ENCODE data around the gene MKS1. TPM values are rescaled to one million over a fixed set of nuclear protein-coding genes. Genes with fewer than 3 reads are reported as not detected.
A peak's percentile ranks its signal among the peaks of the same experiment; 100 is the strongest.

The MKS1 gene
- total and polyA plus RNA-seq, 5 donors from 2014 or later = 6.2 to 13.4 (median 10.9) TPM

DNA sequence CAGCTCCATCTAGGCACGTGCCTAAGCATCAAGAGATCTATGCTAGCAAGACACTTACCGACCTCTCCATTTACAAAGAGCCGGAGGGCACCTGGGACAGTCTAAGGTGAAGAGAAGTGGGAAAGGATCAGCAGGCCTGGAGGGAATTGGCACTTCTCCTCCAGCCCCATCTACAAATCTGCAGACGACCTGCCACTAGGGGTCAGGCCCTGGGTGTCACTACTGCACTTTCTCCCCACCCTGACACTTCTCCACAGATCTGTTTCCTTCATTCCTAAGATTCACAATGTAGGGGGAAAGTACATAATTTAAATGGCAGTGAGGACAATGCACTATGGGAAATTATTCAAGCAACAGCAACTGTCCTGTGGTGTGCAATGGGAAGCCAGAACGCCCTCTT, 8.1 kb downstream of the MKS1 start:
- H3K27ac Mint-ChIP-seq = no peak overlapping the region
- Histone ChIP-seq H3K27me3 (ENCODE audit: control insufficient read depth, insufficient read depth, low read length) (no peaks in the 10 kb centered on the region), H3K27ac (ENCODE audit: insufficient read depth, low read length, poor library complexity, severe bottlenecking) (no peak overlapping the region), H3K36me3 (ENCODE audit: control insufficient read depth, insufficient read depth, low read length) (peaks cover 52% of the 10 kb centered on the region), H3K9me3 (ENCODE audit: control insufficient read depth in 2 of 2, low read length in 2 of 2) (no peaks in the 10 kb centered on the region), H3K4me3 (ENCODE audit: low read depth, low read length) (no peak overlapping the region), H3K4me1 (ENCODE audit: control insufficient read depth, insufficient read depth, low read length, poor library complexity, severe bottlenecking) (no peaks in the 10 kb centered on the region)
- DNase-seq = peak in 1 of 3 donors; percentile 8
- no peaks in the 10 kb centered on the region for H3K4me1 Mint-ChIP-seq
- ATAC-seq (ENCODE audit: low read depth in 2 of 2) = no peak
- no peaks in the 10 kb centered on the region for H3K9me3 Mint-ChIP-seq
- H3K4me3 Mint-ChIP-seq = no peak overlapping the region
- peaks cover 48% of the 10 kb centered on the region for H3K36me3 Mint-ChIP-seq
- no peaks in the 10 kb centered on the region for H3K27me3 Mint-ChIP-seq

DNA sequence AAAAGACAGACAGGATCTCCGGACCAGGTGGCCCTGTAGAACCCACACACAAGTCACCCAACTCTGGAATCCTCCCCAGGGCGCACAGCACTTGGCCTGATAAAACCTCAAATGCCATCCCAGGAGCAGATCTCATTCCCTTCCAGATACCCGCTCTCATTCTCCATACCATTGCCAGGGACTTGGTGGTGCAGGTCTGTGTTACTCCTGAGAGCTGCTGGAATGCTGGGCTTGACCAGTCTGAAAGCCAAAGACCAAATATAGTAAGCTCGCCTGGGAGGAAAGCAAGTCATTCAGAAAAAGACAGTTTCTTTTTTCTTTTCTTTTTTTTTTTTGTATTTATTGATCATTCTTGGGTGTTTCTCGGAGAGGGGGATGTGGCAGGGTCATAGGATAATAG, 10.7 kb downstream of the MKS1 start:
- Mint-ChIP-seq H3K27me3 (no peaks in the 10 kb centered on the region), H3K9me3 (no peaks in the 10 kb centered on the region), H3K4me1 (no peaks in the 10 kb centered on the region), H3K36me3 (peaks cover 42% of the 10 kb centered on the region), H3K27ac (no peak overlapping the region), H3K4me3 (no peak overlapping the region)
- no peak for ATAC-seq (ENCODE audit: low read depth in 2 of 2)
- H3K9me3 ChIP-seq (ENCODE audit: control insufficient read depth in 2 of 2, low read length in 2 of 2) = no peaks in the 10 kb centered on the region
- DNase-seq = no peak
- no peaks in the 10 kb centered on the region for H3K27me3 ChIP-seq (ENCODE audit: control insufficient read depth, insufficient read depth, low read length)
- H3K4me1 ChIP-seq (ENCODE audit: control insufficient read depth, insufficient read depth, low read length, poor library complexity, severe bottlenecking) = no peaks in the 10 kb centered on the region
- no peak overlapping the region for H3K27ac ChIP-seq (ENCODE audit: insufficient read depth, low read length, poor library complexity, severe bottlenecking)
- H3K36me3 ChIP-seq (ENCODE audit: control insufficient read depth, insufficient read depth, low read length) = peaks cover 33% of the 10 kb centered on the region
- H3K4me3 ChIP-seq (ENCODE audit: low read depth, low read length) = no peak overlapping the region

- Histone ChIP-seq H3K36me3 (ENCODE audit: control insufficient read depth, insufficient read depth, low read length) (peaks cover 26% of the 10 kb centered on the region), H3K4me1 (ENCODE audit: control insufficient read depth, insufficient read depth, low read length, poor library complexity, severe bottlenecking) (no peaks in the 10 kb centered on the region), H3K9me3 (ENCODE audit: control insufficient read depth in 2 of 2, low read length in 2 of 2) (no peaks in the 10 kb centered on the region), H3K4me3 (ENCODE audit: low read depth, low read length) (no peak overlapping the region), H3K27me3 (ENCODE audit: control insufficient read depth, insufficient read depth, low read length) (no peaks in the 10 kb centered on the region), H3K27ac (ENCODE audit: insufficient read depth, low read length, poor library complexity, severe bottlenecking) (no peak overlapping the region)
- peaks cover 37% of the 10 kb centered on the region for H3K36me3 Mint-ChIP-seq
- H3K4me1 Mint-ChIP-seq = no peaks in the 10 kb centered on the region
- H3K4me3 Mint-ChIP-seq = no peak overlapping the region
- ATAC-seq (ENCODE audit: low read depth in 2 of 2) (no peak), DNase-seq (no peak)
- H3K27ac Mint-ChIP-seq = no peak overlapping the region
- H3K27me3 Mint-ChIP-seq = no peaks in the 10 kb centered on the region
- no peaks in the 10 kb centered on the region for H3K9me3 Mint-ChIP-seq
These were observed 11.6 kb downstream of the MKS1 start for GRCh38 chr17:58207451-58207850.

DNA sequence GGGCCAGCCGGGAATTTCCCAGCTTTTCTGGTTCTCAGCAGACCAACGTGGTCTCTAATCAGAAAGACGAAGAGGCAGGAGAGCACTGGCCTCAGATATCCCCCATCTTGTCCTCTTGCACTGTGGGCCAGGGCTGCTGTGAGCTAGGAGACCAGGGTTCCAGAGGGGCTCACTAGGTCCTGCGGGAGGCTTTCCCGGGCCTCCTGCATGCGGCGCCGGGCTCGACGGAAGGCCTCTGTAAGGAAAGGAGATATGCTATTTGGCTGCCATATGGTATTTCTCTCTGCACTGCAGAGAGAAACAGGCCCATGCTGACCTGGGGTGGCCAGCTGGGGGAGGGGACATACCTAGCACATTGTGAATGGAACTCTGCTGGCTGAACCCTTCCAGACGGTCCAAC, 13.1 kb downstream of the MKS1 start:
- ATAC-seq (ENCODE audit: low read depth in 2 of 2) (no peak), DNase-seq (no peak)
- Mint-ChIP-seq H3K4me1 (no peaks in the 10 kb centered on the region), H3K4me3 (no peak overlapping the region), H3K36me3 (peaks cover 28% of the 10 kb centered on the region), H3K9me3 (no peaks in the 10 kb centered on the region), H3K27ac (no peak overlapping the region), H3K27me3 (no peaks in the 10 kb centered on the region)
- H3K36me3 ChIP-seq (ENCODE audit: control insufficient read depth, insufficient read depth, low read length) = peaks cover 15% of the 10 kb centered on the region
- H3K4me3 ChIP-seq (ENCODE audit: low read depth, low read length) = no peak overlapping the region
- H3K27ac ChIP-seq (ENCODE audit: insufficient read depth, low read length, poor library complexity, severe bottlenecking) = no peak overlapping the region
- no peaks in the 10 kb centered on the region for H3K9me3 ChIP-seq (ENCODE audit: control insufficient read depth in 2 of 2, low read length in 2 of 2)
- H3K4me1 ChIP-seq (ENCODE audit: control insufficient read depth, insufficient read depth, low read length, poor library complexity, severe bottlenecking) = no peaks in the 10 kb centered on the region
- H3K27me3 ChIP-seq (ENCODE audit: control insufficient read depth, insufficient read depth, low read length) = no peaks in the 10 kb centered on the region

DNA sequence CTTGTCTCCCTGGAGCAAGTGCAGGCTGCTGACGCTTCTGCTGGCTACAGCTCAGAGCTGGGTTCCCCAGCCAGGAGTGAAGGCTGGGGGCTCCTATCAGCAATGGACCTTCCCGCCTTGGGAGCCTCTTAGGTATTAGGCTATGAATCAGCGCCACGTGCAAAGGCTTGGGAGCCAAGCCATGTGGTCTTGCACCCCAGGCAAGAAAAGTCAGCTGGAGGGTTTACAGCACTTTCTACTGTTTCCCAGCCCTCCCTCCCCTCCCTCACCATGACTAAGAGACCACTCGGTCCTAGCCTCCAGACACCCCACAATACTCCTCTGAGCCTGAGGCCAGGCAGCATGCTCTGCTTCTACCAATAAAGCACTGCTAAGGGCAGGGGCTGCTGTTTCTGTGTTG, 14.3 kb downstream of the MKS1 start:
- no peak for ATAC-seq (ENCODE audit: low read depth in 2 of 2)

GRCh38 chr17:58202859-58203258, 16.2 kb downstream of the MKS1 start:
- Mint-ChIP-seq H3K4me3 (peak overlapping the region in 1 of 4 donors; percentile 34), H3K36me3 (peaks cover 7% of the 10 kb centered on the region), H3K4me1 (no peaks in the 10 kb centered on the region), H3K27ac (no peak overlapping the region), H3K9me3 (no peaks in the 10 kb centered on the region), H3K27me3 (no peaks in the 10 kb centered on the region)
- ATAC-seq (ENCODE audit: low read depth in 2 of 2) (no peak), DNase-seq (no peak)
- Histone ChIP-seq H3K27ac (ENCODE audit: insufficient read depth, low read length, poor library complexity, severe bottlenecking) (no peak overlapping the region), H3K27me3 (ENCODE audit: control insufficient read depth, insufficient read depth, low read length) (no peaks in the 10 kb centered on the region), H3K9me3 (ENCODE audit: control insufficient read depth in 2 of 2, low read length in 2 of 2) (no peaks in the 10 kb centered on the region), H3K4me3 (ENCODE audit: low read depth, low read length) (no peak overlapping the region), H3K36me3 (ENCODE audit: control insufficient read depth, insufficient read depth, low read length) (peaks cover 3% of the 10 kb centered on the region), H3K4me1 (ENCODE audit: control insufficient read depth, insufficient read depth, low read length, poor library complexity, severe bottlenecking) (no peaks in the 10 kb centered on the region)

More for the DNA sequence above, 14.3 kb downstream of the MKS1 start:
- H3K9me3 ChIP-seq (ENCODE audit: control insufficient read depth in 2 of 2, low read length in 2 of 2) = no peaks in the 10 kb centered on the region
- no peak overlapping the region for H3K4me3 Mint-ChIP-seq
- H3K36me3 ChIP-seq (ENCODE audit: control insufficient read depth, insufficient read depth, low read length) = peaks cover 9% of the 10 kb centered on the region
- no peak overlapping the region for H3K27ac Mint-ChIP-seq
- H3K27me3 ChIP-seq (ENCODE audit: control insufficient read depth, insufficient read depth, low read length) = no peaks in the 10 kb centered on the region
- no peaks in the 10 kb centered on the region for H3K4me1 ChIP-seq (ENCODE audit: control insufficient read depth, insufficient read depth, low read length, poor library complexity, severe bottlenecking)
- no peaks in the 10 kb centered on the region for H3K27me3 Mint-ChIP-seq
- H3K27ac ChIP-seq (ENCODE audit: insufficient read depth, low read length, poor library complexity, severe bottlenecking) = no peak overlapping the region
- peaks cover 19% of the 10 kb centered on the region for H3K36me3 Mint-ChIP-seq
- H3K9me3 Mint-ChIP-seq = no peaks in the 10 kb centered on the region
- no peaks in the 10 kb centered on the region for H3K4me1 Mint-ChIP-seq
- no peak for DNase-seq
- H3K4me3 ChIP-seq (ENCODE audit: low read depth, low read length) = no peak overlapping the region

- H3K4me3 Mint-ChIP-seq = no peak overlapping the region
- H3K36me3 Mint-ChIP-seq = peaks cover 2% of the 10 kb centered on the region
- H3K9me3 ChIP-seq (ENCODE audit: control insufficient read depth in 2 of 2, low read length in 2 of 2) = no peaks in the 10 kb centered on the region
- H3K27ac Mint-ChIP-seq = no peak overlapping the region
- no peak overlapping the region for H3K27ac ChIP-seq (ENCODE audit: insufficient read depth, low read length, poor library complexity, severe bottlenecking)
- H3K36me3 ChIP-seq (ENCODE audit: control insufficient read depth, insufficient read depth, low read length) = no peaks in the 10 kb centered on the region
- no peaks in the 10 kb centered on the region for H3K27me3 ChIP-seq (ENCODE audit: control insufficient read depth, insufficient read depth, low read length)
- peak; percentile 18 to 55 (median 31) for DNase-seq
- no peaks in the 10 kb centered on the region for H3K4me1 ChIP-seq (ENCODE audit: control insufficient read depth, insufficient read depth, low read length, poor library complexity, severe bottlenecking)
- peaks cover 10% of the 10 kb centered on the region for H3K27me3 Mint-ChIP-seq
- H3K4me1 Mint-ChIP-seq = no peaks in the 10 kb centered on the region
- H3K4me3 ChIP-seq (ENCODE audit: low read depth, low read length) = no peak overlapping the region
- ATAC-seq (ENCODE audit: low read depth in 2 of 2) = peak; percentile 65 to 76
- no peaks in the 10 kb centered on the region for H3K9me3 Mint-ChIP-seq
These were observed 18.9 kb downstream of the MKS1 start for GRCh38 chr17:58200024-58200633.

DNA sequence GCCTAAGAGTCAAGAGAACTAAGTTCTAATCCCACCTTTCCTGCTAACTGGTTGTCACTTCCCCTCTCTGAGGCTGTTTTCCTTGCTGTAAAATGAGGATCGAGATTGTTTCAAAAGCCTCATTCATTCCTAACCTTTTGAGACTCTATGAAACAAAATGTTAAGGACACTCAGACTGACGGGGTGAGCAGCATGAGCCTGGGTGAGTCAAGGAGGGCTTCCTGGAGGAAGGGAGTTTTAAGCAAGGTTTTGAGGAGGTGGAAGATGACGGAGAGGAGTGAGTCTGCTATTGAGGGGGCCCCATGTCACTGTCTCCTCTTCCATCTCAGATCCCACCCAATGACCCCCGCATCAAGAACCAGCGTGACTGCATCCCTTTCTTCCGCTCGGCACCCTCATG, 22.4 kb downstream of the MKS1 start:
- Histone ChIP-seq H3K4me3 (ENCODE audit: low read depth, low read length) (no peak overlapping the region), H3K36me3 (ENCODE audit: control insufficient read depth, insufficient read depth, low read length) (no peaks in the 10 kb centered on the region), H3K9me3 (ENCODE audit: control insufficient read depth in 2 of 2, low read length in 2 of 2) (no peaks in the 10 kb centered on the region), H3K27me3 (ENCODE audit: control insufficient read depth, insufficient read depth, low read length) (no peaks in the 10 kb centered on the region), H3K4me1 (ENCODE audit: control insufficient read depth, insufficient read depth, low read length, poor library complexity, severe bottlenecking) (no peaks in the 10 kb centered on the region), H3K27ac (ENCODE audit: insufficient read depth, low read length, poor library complexity, severe bottlenecking) (no peak overlapping the region)
- Mint-ChIP-seq H3K27ac (no peak overlapping the region), H3K4me1 (peaks cover 0 to 4% (median 0%) of the 10 kb centered on the region in 4 donors), H3K4me3 (no peak overlapping the region), H3K9me3 (no peaks in the 10 kb centered on the region), H3K36me3 (no peaks in the 10 kb centered on the region), H3K27me3 (peaks cover 10% of the 10 kb centered on the region)
- DNase-seq = no peak
- ATAC-seq (ENCODE audit: low read depth in 2 of 2) = no peak

Measured in CD4-positive, CD25-positive, alpha-beta regulatory T cell (primary cell).